ENCODE measurements around the gene RAPGEF1. TPM values are rescaled to one million over a fixed set of nuclear protein-coding genes. Genes with fewer than 3 reads are reported as not detected.
A peak's percentile ranks its signal among the peaks of the same experiment; 100 is the strongest.

The RAPGEF1 gene
- total RNA-seq, 4 donors from 2014 or later, result 32.0 to 57.3 (median 38.9) TPM

GRCh38 chr9:131739133-131739958, 530 bp downstream of the RAPGEF1 start:
- Histone ChIP-seq H3K36me3 (no peaks in the 10 kb centered on the region), H3K4me3 (peak overlapping the region; percentile 46 to 72 (median 65)), H3K27me3 (no peaks in the 10 kb centered on the region), H3K9me3 (no peaks in the 10 kb centered on the region), H3K4me1 (peaks cover 0 to 44% (median 31%) of the 10 kb centered on the region in 4 donors), H3K27ac (peak overlapping the region; percentile 44 to 92 (median 82))
- TF ChIP-seq CTCF (IDR thresholded peaks at IDR 0.05), result peak in 2 of 5 experiments; percentile 9 to 42
- TF ChIP-seq EP300 (IDR thresholded peaks at IDR 0.05), result no peak
- WGBS, 2 donors, result 1 to 2% methylated on average over 13 to 53 of the region's 96 CpGs
- no peak for DNase-seq (ENCODE audit: low spot score in 2 of 2)

GRCh38 chr9:131738293-131739132, 1.4 kb downstream of the RAPGEF1 start:
- no peak for DNase-seq (ENCODE audit: low spot score in 2 of 2)
- Histone ChIP-seq H3K27ac (peak overlapping the region in 2 of 4 donors; percentile 85 to 92), H3K36me3 (no peaks in the 10 kb centered on the region), H3K27me3 (no peaks in the 10 kb centered on the region), H3K9me3 (no peaks in the 10 kb centered on the region), H3K4me3 (peak overlapping the region; percentile 46 to 72 (median 65)), H3K4me1 (peaks cover 0 to 52% (median 38%) of the 10 kb centered on the region in 4 donors)
- TF ChIP-seq CTCF (IDR thresholded peaks at IDR 0.05) (no peak), EP300 (IDR thresholded peaks at IDR 0.05) (no peak), POLR2A (IDR thresholded peaks at IDR 0.05) (no peak)
- 57 to 64% methylated on average over 12 of the region's 13 CpGs for whole genome bisulfite sequencing, 2 donors

- DNase-seq (ENCODE audit: low spot score in 2 of 2), result no peak
- H3K4me1 ChIP-seq, result peaks cover 0 to 63% (median 44%) of the 10 kb centered on the region in 4 donors
- H3K9me3 ChIP-seq, result no peaks in the 10 kb centered on the region
- H3K27ac ChIP-seq, result peak overlapping the region in 3 of 4 donors; percentile 36 to 75 (median 41)
- no peaks in the 10 kb centered on the region for H3K27me3 ChIP-seq
- H3K4me3 ChIP-seq, result no peak overlapping the region
- TF ChIP-seq POLR2A (IDR thresholded peaks at IDR 0.05) (no peak), CTCF (IDR thresholded peaks at IDR 0.05) (no peak), EP300 (IDR thresholded peaks at IDR 0.05) (no peak)
- WGBS, 2 donors, result 96 to 97% methylated on average over 12 of the region's 12 CpGs
- no peaks in the 10 kb centered on the region for H3K36me3 ChIP-seq
Measured at GRCh38 chr9:131737426-131737825, 2.5 kb downstream of the RAPGEF1 start.

GRCh38 chr9:131736431-131736830, 3.4 kb downstream of the RAPGEF1 start:
- H3K4me1 ChIP-seq, result peaks cover 0 to 72% (median 52%) of the 10 kb centered on the region in 4 donors
- H3K27ac ChIP-seq, result peak overlapping the region in 3 of 4 donors; percentile 36 to 75 (median 71)
- DNase-seq (ENCODE audit: low spot score in 2 of 2), result no peak
- H3K36me3 ChIP-seq, result no peaks in the 10 kb centered on the region
- TF ChIP-seq CTCF (IDR thresholded peaks at IDR 0.05) (no peak), EP300 (IDR thresholded peaks at IDR 0.05) (no peak), POLR2A (IDR thresholded peaks at IDR 0.05) (no peak)
- H3K9me3 ChIP-seq, result no peaks in the 10 kb centered on the region
- H3K27me3 ChIP-seq, result no peaks in the 10 kb centered on the region
- WGBS, 2 donors, result 68 to 73% methylated on average over 4 of the region's 4 CpGs
- H3K4me3 ChIP-seq, result no peak overlapping the region

Data from tibial nerve (tissue), 4 donors.